Thyroid gland (tissue), 4 donors: ENCODE results near the gene SRGAP1. TPM values are rescaled to one million over a fixed set of nuclear protein-coding genes. Genes with fewer than 3 reads are reported as not detected.
A peak's percentile ranks its signal among the peaks of the same experiment; 100 is the strongest.

Experiments used
- DNase-seq, 2 donors: peaks; one replicate each; pipeline ENCODE4 v3.0.0-alpha.2; 2019
- H3K27ac ChIP-seq, 3 donors: fragments of 200-600 bp; sonication (generic); 1 replicate in 2 of 3; 2 replicates in 1 of 3; pipeline ENCODE4 v1.5.1; 2016 to 2019; ENCODE audit warnings: mild to moderate bottlenecking in 1 of 3, moderate library complexity in 1 of 3
- H3K27me3 ChIP-seq: fragments of 200-600 bp; sonication (generic); one replicate; pipeline ENCODE4 v1.5.1; 2019
- H3K36me3 ChIP-seq, 2 donors: fragments of 200-600 bp; sonication (generic); one replicate each; pipeline ENCODE4 v1.5.1; 2016 to 2019
- H3K4me1 ChIP-seq, 2 donors: fragments of 200-600 bp; sonication (generic); one replicate each; pipeline ENCODE4 v1.5.1; 2017 to 2019
- H3K4me3 ChIP-seq, 3 donors: fragments of 200-600 bp; sonication (generic); replicated peaks in 1 of 3; 1 replicate in 2 of 3; 2 replicates in 1 of 3; pipeline ENCODE4 v1.5.1; 2016; ENCODE audit warnings: mild to moderate bottlenecking in 1 of 3
- H3K9me3 ChIP-seq: fragments of 200-600 bp; sonication (generic); one replicate; pipeline ENCODE4 v1.5.1; 2017
- CTCF ChIP-seq, 6 experiments: fragments of 200-600 bp in 3 of 6; fragments of 450-650 bp in 3 of 6; sonication (generic) in 3 of 6; IDR thresholded peaks; one replicate each; pipeline ENCODE4 v1.5.1; 2016 to 2019; ENCODE audit warnings: antibody characterized with exemption in 6 of 6, mild to moderate bottlenecking in 2 of 6, inconsistent platforms in 1 of 6, moderate library complexity in 1 of 6
- POLR2A ChIP-seq, 2 donors: fragments of 450-650 bp; IDR thresholded peaks; one replicate each; pipeline ENCODE4 v1.6.1; 2017; ENCODE audit warnings: antibody characterized with exemption in 2 of 2, mild to moderate bottlenecking in 2 of 2, moderate library complexity in 1 of 2
- WGBS, 2 donors: methylation state at CpG; one replicate each; pipeline ENCODE4 v1.1.5; 2017; 5-methylcytosine and 5-hydroxymethylcytosine counted together
- intact Hi-C: fragments of 100-400 bp; cut with DNase I; formaldehyde crosslinking; loops from one replicate; pipeline ENCODE4 v1.15.1; 2023
- total RNA-seq, 4 donors: library from RNA; depleted of rRNA; stranded (reverse); fragments of >200 nt; gene quantifications; one replicate each; pipeline ENCODE4 v1.2.3, GENCODE V29; 2016

SRGAP1 gene
- total RNA-seq, 4 donors from 2014 or later, result 14.1 to 26.3 (median 20.9) TPM

- 42 to 43% methylated on average over 10 of the region's 10 CpGs for WGBS, 2 donors
- peaks cover 45 to 50% of the 10 kb centered on the region in 2 donors for H3K4me1 ChIP-seq
- H3K36me3 ChIP-seq, result no peaks in the 10 kb centered on the region
- no peaks in the 10 kb centered on the region for H3K27me3 ChIP-seq
- H3K9me3 ChIP-seq, result no peaks in the 10 kb centered on the region
- intact Hi-C loops, result no loop called here
- TF ChIP-seq POLR2A (IDR thresholded peaks at IDR 0.05) (peak in 1 of 2 donors; percentile 11), CTCF (IDR thresholded peaks at IDR 0.05) (no peak)
- peak; percentile 89 for DNase-seq
- no peak overlapping the region for H3K4me3 ChIP-seq
- peak overlapping the region; percentile 48 to 80 (median 78) for H3K27ac ChIP-seq
Observed at GRCh38 chr12:63917864-63918799, 73.6 kb downstream of the SRGAP1 start.

- TF ChIP-seq POLR2A (IDR thresholded peaks at IDR 0.05) (no peak), CTCF (IDR thresholded peaks at IDR 0.05) (no peak)
- DNase-seq, result no peak
- H3K27ac ChIP-seq, result peak overlapping the region; percentile 46 to 80 (median 78)
- no peak overlapping the region for H3K4me3 ChIP-seq
- H3K9me3 ChIP-seq, result no peaks in the 10 kb centered on the region
- H3K27me3 ChIP-seq, result no peaks in the 10 kb centered on the region
- H3K36me3 ChIP-seq, result no peaks in the 10 kb centered on the region
- H3K4me1 ChIP-seq, result peaks cover 45 to 50% of the 10 kb centered on the region in 2 donors
- 77 to 87% methylated on average over 6 of the region's 6 CpGs for WGBS, 2 donors
- intact Hi-C loops, result no loop called here
Observed at GRCh38 chr12:63918800-63919300, 74.3 kb downstream of the SRGAP1 start.

GRCh38 chr12:63919756-63920155, 75.3 kb downstream of the SRGAP1 start:
- Histone ChIP-seq H3K36me3 (no peaks in the 10 kb centered on the region), H3K4me1 (peaks cover 45 to 50% of the 10 kb centered on the region in 2 donors)
- intact Hi-C loops, result no loop called here

GRCh38 chr12:63921157-63921556, 76.7 kb downstream of the SRGAP1 start:
- 88 to 95% methylated on average over 6 of the region's 6 CpGs for WGBS, 2 donors
- no peak overlapping the region for H3K27ac ChIP-seq
- no peaks in the 10 kb centered on the region for H3K27me3 ChIP-seq
- TF ChIP-seq CTCF (IDR thresholded peaks at IDR 0.05) (no peak), POLR2A (IDR thresholded peaks at IDR 0.05) (no peak)
- intact Hi-C loops, result no loop called here
- DNase-seq, result no peak
- H3K4me1 ChIP-seq, result peaks cover 33 to 38% of the 10 kb centered on the region in 2 donors
- no peaks in the 10 kb centered on the region for H3K36me3 ChIP-seq
- H3K4me3 ChIP-seq, result no peak overlapping the region
- no peaks in the 10 kb centered on the region for H3K9me3 ChIP-seq

More at GRCh38 chr12:63919756-63920155, 75.3 kb downstream of the SRGAP1 start:
- peak overlapping the region in 2 of 3 donors; percentile 78 to 80 for H3K27ac ChIP-seq
- H3K9me3 ChIP-seq, result no peaks in the 10 kb centered on the region
- 97 to 98% methylated on average over 2 of the region's 2 CpGs for WGBS, 2 donors
- H3K4me3 ChIP-seq, result no peak overlapping the region
- H3K27me3 ChIP-seq, result no peaks in the 10 kb centered on the region
- no peak for DNase-seq
- no peak for TF ChIP-seq CTCF (IDR thresholded peaks at IDR 0.05)
- no peak for TF ChIP-seq POLR2A (IDR thresholded peaks at IDR 0.05)

GRCh38 chr12:63922474-63922873, 78.0 kb downstream of the SRGAP1 start:
- no peaks in the 10 kb centered on the region for H3K27me3 ChIP-seq
- no peak overlapping the region for H3K4me3 ChIP-seq
- TF ChIP-seq CTCF (IDR thresholded peaks at IDR 0.05), result no peak
- TF ChIP-seq POLR2A (IDR thresholded peaks at IDR 0.05), result no peak
- WGBS, 2 donors, result 64 to 90% methylated on average over 1 of the region's 1 CpG
- DNase-seq, result no peak
- H3K36me3 ChIP-seq, result no peaks in the 10 kb centered on the region
- no peaks in the 10 kb centered on the region for H3K9me3 ChIP-seq
- intact Hi-C loops, result no loop called here
- H3K27ac ChIP-seq, result no peak overlapping the region
- H3K4me1 ChIP-seq, result peaks cover 25% of the 10 kb centered on the region in 2 donors
